ENCODE data around the gene TGFBR1.

Gene TGFBR1

DNA sequence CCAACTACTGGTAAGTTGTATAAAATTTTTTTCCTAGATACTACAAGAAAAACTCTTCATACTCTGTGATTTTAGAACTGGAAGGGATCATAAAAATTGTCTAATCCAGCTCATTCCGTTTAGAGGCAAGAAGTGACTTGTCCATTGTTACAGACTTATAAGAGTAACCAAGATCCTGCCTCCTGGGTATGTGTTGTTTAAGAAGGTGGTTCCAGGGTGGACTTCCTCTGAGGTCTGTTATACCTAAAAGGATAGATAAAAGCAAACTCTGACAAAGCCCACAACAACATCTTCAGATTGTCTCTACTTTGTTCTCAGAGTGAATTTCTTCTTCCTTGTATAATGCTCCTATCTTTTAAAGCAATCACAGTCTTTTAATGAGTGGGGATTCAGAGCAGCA is 24.2 kb downstream of the TGFBR1 start:
- TF ChIP-seq, protein P1, sequence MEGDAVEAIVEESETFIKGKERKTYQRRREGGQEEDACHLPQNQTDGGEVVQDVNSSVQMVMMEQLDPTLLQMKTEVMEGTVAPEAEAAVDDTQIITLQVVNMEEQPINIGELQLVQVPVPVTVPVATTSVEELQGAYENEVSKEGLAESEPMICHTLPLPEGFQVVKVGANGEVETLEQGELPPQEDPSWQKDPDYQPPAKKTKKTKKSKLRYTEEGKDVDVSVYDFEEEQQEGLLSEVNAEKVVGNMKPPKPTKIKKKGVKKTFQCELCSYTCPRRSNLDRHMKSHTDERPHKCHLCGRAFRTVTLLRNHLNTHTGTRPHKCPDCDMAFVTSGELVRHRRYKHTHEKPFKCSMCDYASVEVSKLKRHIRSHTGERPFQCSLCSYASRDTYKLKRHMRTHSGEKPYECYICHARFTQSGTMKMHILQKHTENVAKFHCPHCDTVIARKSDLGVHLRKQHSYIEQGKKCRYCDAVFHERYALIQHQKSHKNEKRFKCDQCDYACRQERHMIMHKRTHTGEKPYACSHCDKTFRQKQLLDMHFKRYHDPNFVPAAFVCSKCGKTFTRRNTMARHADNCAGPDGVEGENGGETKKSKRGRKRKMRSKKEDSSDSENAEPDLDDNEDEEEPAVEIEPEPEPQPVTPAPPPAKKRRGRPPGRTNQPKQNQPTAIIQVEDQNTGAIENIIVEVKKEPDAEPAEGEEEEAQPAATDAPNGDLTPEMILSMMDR (IDR thresholded peaks at IDR 0.05; ENCODE audit: low read length, missing control alignments) = no peak
- H3K4me3 ChIP-seq (replicated peaks; ENCODE audit: low read depth, low read length) = no peak overlapping the region
- DNase-seq (ENCODE audit: low read depth) = no peak

GRCh38 chr9:99130069-99130468 is 25.2 kb downstream of the TGFBR1 start:
- TF ChIP-seq, protein P1 (IDR thresholded peaks at IDR 0.05; ENCODE audit: low read length, missing control alignments) = no peak
- no peak for DNase-seq (ENCODE audit: low read depth)
- H3K4me3 ChIP-seq (replicated peaks; ENCODE audit: low read depth, low read length) = no peak overlapping the region

- TF ChIP-seq, protein P1 (IDR thresholded peaks at IDR 0.05; ENCODE audit: low read length, missing control alignments) = no peak
- DNase-seq (ENCODE audit: low read depth) = no peak
- H3K4me3 ChIP-seq (replicated peaks; ENCODE audit: low read depth, low read length) = no peak overlapping the region
These were observed 28.2 kb downstream of the TGFBR1 start for GRCh38 chr9:99133145-99133544.

GRCh38 chr9:99134893-99135341 is 30.0 kb downstream of the TGFBR1 start:
- TF ChIP-seq, protein P1 (IDR thresholded peaks at IDR 0.05; ENCODE audit: low read length, missing control alignments) = no peak
- H3K4me3 ChIP-seq (replicated peaks; ENCODE audit: low read depth, low read length) = no peak overlapping the region
- DNase-seq (ENCODE audit: low read depth) = peak; percentile 22

GRCh38 chr9:99135456-99135855 is 30.5 kb downstream of the TGFBR1 start:
- no peak overlapping the region for H3K4me3 ChIP-seq (replicated peaks; ENCODE audit: low read depth, low read length)
- TF ChIP-seq, protein P1 (IDR thresholded peaks at IDR 0.05; ENCODE audit: low read length, missing control alignments) = no peak
- DNase-seq (ENCODE audit: low read depth) = no peak

DNA sequence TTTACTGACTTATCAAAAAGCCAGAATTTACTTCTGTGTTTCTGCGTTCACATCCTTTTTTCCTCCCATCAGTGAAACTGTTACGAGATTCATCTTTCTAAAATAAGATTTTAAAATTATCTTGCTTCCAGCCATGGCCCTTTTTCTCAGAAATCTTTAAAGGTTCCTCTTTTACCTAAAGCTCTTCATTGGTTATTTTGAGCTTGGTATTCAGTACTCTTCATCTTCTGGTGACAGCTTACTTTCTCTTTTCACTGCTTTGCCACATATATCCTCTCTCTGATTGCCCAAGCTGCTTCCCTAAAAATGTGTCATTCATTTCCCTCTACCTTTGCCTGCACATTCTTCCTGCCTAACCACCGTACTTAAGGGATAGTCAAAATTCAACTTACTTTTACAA is 32.3 kb downstream of the TGFBR1 start:
- TF ChIP-seq, protein P1 (IDR thresholded peaks at IDR 0.05; ENCODE audit: low read length, missing control alignments) = no peak
- no peak overlapping the region for H3K4me3 ChIP-seq (replicated peaks; ENCODE audit: low read depth, low read length)
- no peak for DNase-seq (ENCODE audit: low read depth)

DNA sequence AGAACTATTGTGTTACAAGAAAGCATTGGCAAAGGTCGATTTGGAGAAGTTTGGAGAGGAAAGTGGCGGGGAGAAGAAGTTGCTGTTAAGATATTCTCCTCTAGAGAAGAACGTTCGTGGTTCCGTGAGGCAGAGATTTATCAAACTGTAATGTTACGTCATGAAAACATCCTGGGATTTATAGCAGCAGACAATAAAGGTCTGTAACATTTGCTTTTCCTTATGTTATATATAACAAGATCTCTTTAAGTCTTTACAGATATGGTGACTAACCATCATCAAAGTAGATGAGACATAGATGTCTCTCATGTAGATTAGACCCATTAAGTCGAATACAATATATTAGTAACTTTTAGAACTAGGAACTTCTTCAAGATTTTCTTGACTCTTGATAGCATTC is 33.0 kb downstream of the TGFBR1 start:
- TF ChIP-seq, protein P1 (IDR thresholded peaks at IDR 0.05; ENCODE audit: low read length, missing control alignments) = no peak
- H3K4me3 ChIP-seq (replicated peaks; ENCODE audit: low read depth, low read length) = no peak overlapping the region
- DNase-seq (ENCODE audit: low read depth) = no peak
